K562 (cell line): ENCODE measurements around the gene DSTYK. TPM values are rescaled to one million over a fixed set of nuclear protein-coding genes. Genes with fewer than 3 reads are reported as not detected.

ENCODE experiments used
- BCLAF1 ChIP-seq, 2 experiments: fragments of 450-650 bp in 1 of 2; IDR thresholded peaks; 2 replicates each; pipeline ENCODE4 v1.6.1; 2011 to 2017; ENCODE audit warnings: low read depth in 2 of 2, antibody characterized with exemption in 1 of 2, borderline replicate concordance in 1 of 2, low read length in 1 of 2, mild to moderate bottlenecking in 1 of 2, mixed read lengths in 1 of 2; ENCODE audit not compliant: control insufficient read depth in 1 of 2
- CBX1 ChIP-seq: sonication (generic); IDR thresholded peaks from 2 replicates; pipeline ENCODE4 v1.6.1; 2016; ENCODE audit warnings: antibody characterized with exemption, low read depth, mild to moderate bottlenecking
- DIDO1 ChIP-seq: fragments of 450-650 bp; IDR thresholded peaks from 2 replicates; pipeline ENCODE4 v1.6.1; 2016; ENCODE audit warnings: low read depth, missing biosample characterization, missing genetic modification characterization
- REST ChIP-seq, 2 experiments: fragments of 450-650 bp; formaldehyde crosslinking in 1 of 2; IDR thresholded peaks; 2 replicates each; pipeline versions ENCODE4 v1.4.0 to v1.6.1; 2014 to 2020; ENCODE audit warnings: mild to moderate bottlenecking in 2 of 2, borderline replicate concordance in 1 of 2, low read depth in 1 of 2
- RNF219 ChIP-seq: fragments of 250-450 bp; sonication (Bioruptor Pico); IDR thresholded peaks from 2 replicates; pipeline ENCODE4 v1.5.0; 2022; ENCODE audit warnings: mild to moderate bottlenecking
- SAP30 ChIP-seq: fragments of 200-600 bp; sonication (generic); IDR thresholded peaks from 2 replicates; pipeline ENCODE4 v1.6.1; 2012; ENCODE audit warnings: borderline replicate concordance, low read depth, mild to moderate bottlenecking, moderate library complexity, low read length, control low read depth, inconsistent platforms; ENCODE audit not compliant: insufficient read depth, poor library complexity, severe bottlenecking
- SNRNP70 ChIP-seq: fragments of 200-400 bp; formaldehyde crosslinking; optimal IDR thresholded peaks from 2 replicates; pipeline ENCODE3; 2017; ENCODE audit warnings: low read depth, low read length
- SP2 ChIP-seq: IDR thresholded peaks from 2 replicates; pipeline ENCODE4 v1.6.1; 2011; ENCODE audit warnings: mild to moderate bottlenecking, low read depth, low read length, moderate library complexity; ENCODE audit not compliant: poor library complexity, severe bottlenecking; ENCODE audit errors: extremely low read depth
- ZNF584 ChIP-seq: fragments of 200-800 bp; sonication (Bioruptor generic); IDR thresholded peaks from 2 replicates; pipeline ENCODE4 v1.6.1; 2016; ENCODE audit warnings: low read depth, mild to moderate bottlenecking, missing genetic modification characterization, missing compliant biosample characterization
- ZNF589 ChIP-seq: fragments of 200-800 bp; sonication (Bioruptor generic); IDR thresholded peaks from 2 replicates; pipeline ENCODE4 v1.6.1; 2016; ENCODE audit warnings: low read depth, missing genetic modification characterization, missing compliant biosample characterization
- polyA plus RNA-seq, 8 experiments: library from polyadenylated mRNA; depleted of rRNA in 4 of 8; stranded (reverse) in 5 of 8; unstranded in 3 of 8; fragments of >200 nt; fragmentation: Nextera tagmentation in 2 of 8; fragmentation: Illumina TruSeq in 1 of 8; extraction: Ambion mirVana in 2 of 8; extraction: Trizol in 1 of 8; gene quantifications; 2 replicates each; pipeline versions ENCODE4 v1.2.1 to v1.2.3, GENCODE V29; 2011 to 2014; ENCODE audit warnings: inconsistent platforms in 1 of 8, missing spikeins in 1 of 8
- total RNA-seq, 7 experiments: library from RNA; depleted of rRNA in 6 of 7; stranded (reverse); fragments of >200 nt in 6 of 7; fragmentation: Illumina TruSeq in 2 of 7; extraction: Trizol in 2 of 7; gene quantifications; 2 replicates each; pipeline versions ENCODE4 v1.2.1 to v1.2.3, GENCODE V29; 2011 to 2021; ENCODE audit warnings: low replicate concordance in 1 of 7

The DSTYK gene
- total and polyA plus RNA-seq, 9 of the 15 experiments (the other 6 are each of a cell fraction or from before 2014, with no cell fraction given) = 4.2 to 7.1 (median 6.2) TPM

DNA sequence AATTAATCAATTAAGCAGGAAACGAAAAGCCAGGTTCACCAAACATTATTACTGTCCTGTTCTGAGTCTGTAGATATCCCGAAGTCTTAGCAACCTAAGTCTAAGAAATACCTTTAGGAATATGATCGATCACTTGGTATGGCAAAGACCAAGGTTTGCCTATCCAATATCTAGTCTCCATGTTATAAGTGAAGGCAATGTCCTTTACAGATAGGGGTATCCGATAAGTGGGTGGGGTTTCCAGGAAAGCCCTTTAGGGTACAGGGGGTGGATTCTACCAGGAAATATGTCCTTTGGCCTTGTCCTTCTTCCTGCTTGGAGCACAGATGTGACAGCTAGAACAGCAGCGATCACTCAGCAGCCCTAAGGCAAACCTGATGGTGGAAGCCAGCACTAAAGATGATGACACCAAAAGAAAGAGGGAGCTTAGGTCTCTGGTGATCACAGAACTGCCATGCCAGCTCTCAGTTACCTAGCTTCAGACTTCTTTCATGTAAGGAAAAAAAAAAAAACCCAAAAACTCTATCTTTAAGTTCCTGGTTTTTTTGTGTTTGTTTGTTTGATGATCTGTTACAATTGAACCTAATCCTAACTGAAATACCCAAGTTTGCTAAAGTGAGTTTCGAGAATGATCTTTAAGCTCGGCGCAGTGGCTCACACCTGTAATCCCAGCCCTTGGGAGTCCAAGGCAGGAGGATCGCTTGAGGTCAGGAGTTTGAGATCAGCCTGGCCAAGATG lies 40.8 kb downstream of the DSTYK start (continued):
- TF ChIP-seq SAP30 (no peak), ZNF589 (CRISPR knock-in tag) (peak; percentile 97), RNF219 (CRISPR knock-in tag) (no peak), SP2 (no peak), BCLAF1 (IDR thresholded peaks at IDR 0.05; ENCODE audit: borderline replicate concordance in 1 of 2, control insufficient read depth in 1 of 2, low read depth in 2 of 2, low read length in 1 of 2) (no peak), SNRNP70 (no peak), CBX1 (no peak), REST (IDR thresholded peaks at IDR 0.05; ENCODE audit: borderline replicate concordance) (0 out of 2 replicates have a peak, but pooled peaks have one; percentile 2), REST (CRISPR knock-in tag; IDR thresholded peaks at IDR 0.05; ENCODE audit: low read depth) (no peak), ZNF584 (no peak; the same call in 1 of the 2 replicates), DIDO1 (no peak)
